ENCODE results near the gene RIMBP2. TPM values are rescaled to one million over a fixed set of nuclear protein-coding genes. Genes with fewer than 3 reads are reported as not detected.

The RIMBP2 gene
- total RNA-seq, 2 experiments from 2014 or later, result not detected

- ChIA-PET POLR2A (no interaction called here), CTCF (no interaction called here)
Observed at GRCh38 chr12:130441771-130442760, 274.0 kb downstream of the RIMBP2 start.

- POLR2A ChIA-PET, result no interaction called here
- CTCF ChIA-PET, result no interaction called here
Observed at GRCh38 chr12:130440411-130441080, 275.6 kb downstream of the RIMBP2 start.

GRCh38 chr12:130439250-130439649 is 276.8 kb downstream of the RIMBP2 start:
- POLR2A ChIA-PET, result no interaction called here
- CTCF ChIA-PET, result no interaction called here

- POLR2A ChIA-PET, result no interaction called here
- CTCF ChIA-PET, result no interaction called here
Observed at GRCh38 chr12:130438711-130439110, 277.4 kb downstream of the RIMBP2 start.

GRCh38 chr12:130438243-130438620 is 277.9 kb downstream of the RIMBP2 start:
- ChIA-PET CTCF (no interaction called here), POLR2A (no interaction called here)

- ChIA-PET POLR2A (no interaction called here), CTCF (no interaction called here)
Observed at GRCh38 chr12:130437555-130438242, 278.4 kb downstream of the RIMBP2 start.

GRCh38 chr12:130436741-130437501 is 279.2 kb downstream of the RIMBP2 start:
- POLR2A ChIA-PET, result no interaction called here
- CTCF ChIA-PET, result interaction anchor here (0.5 kb wide), 1 partner anchor 307 kb away, joined by 3 read pairs; no protein-coding TSS in a partner anchor

- ChIA-PET POLR2A (no interaction called here), CTCF (no interaction called here)
Observed at GRCh38 chr12:130435826-130436225, 280.3 kb downstream of the RIMBP2 start.

- POLR2A ChIA-PET, result no interaction called here
- CTCF ChIA-PET, result no interaction called here
Observed at GRCh38 chr12:130435331-130435730, 280.8 kb downstream of the RIMBP2 start.

- CTCF ChIA-PET, result no interaction called here
- POLR2A ChIA-PET, result no interaction called here
Observed at GRCh38 chr12:130434560-130434959, 281.5 kb downstream of the RIMBP2 start.

- ChIA-PET CTCF (no interaction called here), POLR2A (no interaction called here)
Observed at GRCh38 chr12:130433834-130434233, 282.3 kb downstream of the RIMBP2 start.

- CTCF ChIA-PET, result no interaction called here
- POLR2A ChIA-PET, result no interaction called here
Observed at GRCh38 chr12:130433411-130433810, 282.7 kb downstream of the RIMBP2 start.

GRCh38 chr12:130431176-130431575 is 284.9 kb downstream of the RIMBP2 start:
- POLR2A ChIA-PET, result no interaction called here
- CTCF ChIA-PET, result no interaction called here

GRCh38 chr12:130429656-130430505 is 286.2 kb downstream of the RIMBP2 start:
- CTCF ChIA-PET, result no interaction called here
- POLR2A ChIA-PET, result no interaction called here

- POLR2A ChIA-PET, result no interaction called here
Observed at GRCh38 chr12:130428116-130428515, 288.0 kb downstream of the RIMBP2 start.

GRCh38 chr12:130427381-130427887 is 288.7 kb downstream of the RIMBP2 start:
- ChIA-PET POLR2A (no interaction called here), CTCF (no interaction called here)

More at GRCh38 chr12:130428116-130428515, 288.0 kb downstream of the RIMBP2 start:
- CTCF ChIA-PET, result no interaction called here

GRCh38 chr12:130425698-130426245 is 290.3 kb downstream of the RIMBP2 start:
- ChIA-PET CTCF (no interaction called here), POLR2A (no interaction called here)

- CTCF ChIA-PET, result no interaction called here
- POLR2A ChIA-PET, result no interaction called here
Observed at GRCh38 chr12:130424858-130425697, 291.0 kb downstream of the RIMBP2 start.

All from activated CD8-positive, alpha-beta memory T cell treated with anti-CD3 and anti-CD28 coated beads for 36 hours (primary cell).